ENCODE data around the gene TCTN3. TPM values are rescaled to one million over a fixed set of nuclear protein-coding genes. Genes with fewer than 3 reads are reported as not detected.

TCTN3 gene
- total and polyA plus RNA-seq, 2 of the 13 experiments (the other 11 are each of a cell fraction or from before 2014, with no cell fraction given) = 53.3 to 60.0 TPM

- TF ChIP-seq ZBTB39 (CRISPR knock-in tag; IDR thresholded peaks at IDR 0.05) = no peak
- TF ChIP-seq ZBTB49 (CRISPR knock-in tag; IDR thresholded peaks at IDR 0.05; ENCODE audit: borderline replicate concordance) = no peak
- TF ChIP-seq FOXA1 (IDR thresholded peaks at IDR 0.05) = no peak
- no peak; the same call in none of the 2 replicates for TF ChIP-seq FOXA1 (CRISPR knock-in tag; IDR thresholded peaks at IDR 0.05)
- no peak for TF ChIP-seq LRRFIP1 (CRISPR knock-in tag; conservative IDR thresholded peaks at IDR 0.05)
- TF ChIP-seq MNT (IDR thresholded peaks at IDR 0.05) = no peak
- TF ChIP-seq ZFY (CRISPR knock-in tag; IDR thresholded peaks at IDR 0.05) = no peak
- no peak for TF ChIP-seq ZBTB14 (CRISPR knock-in tag; IDR thresholded peaks at IDR 0.05)
- TF ChIP-seq ZNF350 (CRISPR knock-in tag; IDR thresholded peaks at IDR 0.05; ENCODE audit: borderline replicate concordance, low read depth) = no peak
- TF ChIP-seq MAF1 (CRISPR knock-in tag; IDR thresholded peaks at IDR 0.05; ENCODE audit: borderline replicate concordance) = no peak
- no peak for TF ChIP-seq ELF4 (CRISPR knock-in tag; IDR thresholded peaks at IDR 0.05; ENCODE audit: borderline replicate concordance)
- TF ChIP-seq SAP130 (CRISPR knock-in tag; IDR thresholded peaks at IDR 0.05; ENCODE audit: low read depth) = peak; percentile 58
- no peak for TF ChIP-seq ZBTB1 (CRISPR knock-in tag; IDR thresholded peaks at IDR 0.05; ENCODE audit: borderline replicate concordance)
- TF ChIP-seq STAT5B (CRISPR knock-in tag; IDR thresholded peaks at IDR 0.05) = 0 out of 2 replicates have a peak, but pooled peaks have one; percentile 19
- no peak for TF ChIP-seq ZMYM3 (CRISPR knock-in tag; IDR thresholded peaks at IDR 0.05)
- TF ChIP-seq RFXANK (CRISPR knock-in tag; IDR thresholded peaks at IDR 0.05) = peak; percentile 37; the same call in 1 of the 2 replicates
- no peak for TF ChIP-seq ZNF280D (CRISPR knock-in tag; IDR thresholded peaks at IDR 0.05)
- TF ChIP-seq TGIF2 (CRISPR knock-in tag; IDR thresholded peaks at IDR 0.05) = 0 out of 2 replicates have a peak, but pooled peaks have one; percentile 6
Observed at GRCh38 chr10:95635319-95635733, 58.4 kb downstream of the TCTN3 start (continued).

All from HepG2 (cell line).